ENCODE data around the gene OSBP. TPM values are rescaled to one million over a fixed set of nuclear protein-coding genes. Genes with fewer than 3 reads are reported as not detected.
A peak's percentile ranks its signal among the peaks of the same experiment; 100 is the strongest.

Gene OSBP
- total RNA-seq, 2 experiments from 2014 or later = 54.9 to 58.2 TPM

DNA sequence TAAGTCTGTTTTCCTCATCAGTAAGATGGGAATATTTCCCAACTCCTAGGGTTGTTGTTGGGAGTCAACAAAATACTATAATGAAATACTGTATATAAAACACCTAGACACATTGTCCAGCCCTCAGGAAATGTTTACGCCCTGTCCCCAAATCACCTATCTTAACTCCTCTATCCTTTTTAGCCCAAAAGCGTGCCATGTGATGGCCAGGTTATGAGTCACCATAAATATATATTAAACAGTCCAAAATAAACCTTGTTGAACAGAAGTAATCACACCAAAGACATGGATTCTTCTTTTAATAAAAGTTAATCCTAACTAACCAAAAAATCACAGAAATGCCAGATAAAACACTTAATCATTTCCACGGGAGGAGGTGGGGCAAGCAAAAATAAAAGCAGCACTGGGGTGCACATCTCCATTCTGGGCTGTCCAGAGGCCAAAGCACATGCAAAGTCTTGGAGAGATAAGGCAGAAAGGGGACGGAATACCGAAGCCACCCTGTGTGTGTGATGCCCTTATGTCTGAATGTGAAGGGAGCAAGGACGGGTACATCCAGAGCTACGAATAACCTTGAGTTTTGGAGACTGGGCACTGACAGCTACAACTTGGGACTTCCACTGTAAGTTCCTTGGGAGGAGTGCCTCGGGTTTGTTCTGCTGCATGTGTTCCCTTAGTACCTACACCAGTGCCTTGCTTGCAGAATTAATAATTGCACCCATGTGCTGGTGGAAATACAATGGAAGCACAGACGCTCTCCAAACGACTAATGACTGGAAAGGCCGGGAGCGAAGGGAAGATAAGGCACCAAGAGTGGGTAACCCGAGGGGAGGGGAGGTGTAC, 1.1 kb downstream of the OSBP start:
- TF ChIP-seq, protein P1, sequence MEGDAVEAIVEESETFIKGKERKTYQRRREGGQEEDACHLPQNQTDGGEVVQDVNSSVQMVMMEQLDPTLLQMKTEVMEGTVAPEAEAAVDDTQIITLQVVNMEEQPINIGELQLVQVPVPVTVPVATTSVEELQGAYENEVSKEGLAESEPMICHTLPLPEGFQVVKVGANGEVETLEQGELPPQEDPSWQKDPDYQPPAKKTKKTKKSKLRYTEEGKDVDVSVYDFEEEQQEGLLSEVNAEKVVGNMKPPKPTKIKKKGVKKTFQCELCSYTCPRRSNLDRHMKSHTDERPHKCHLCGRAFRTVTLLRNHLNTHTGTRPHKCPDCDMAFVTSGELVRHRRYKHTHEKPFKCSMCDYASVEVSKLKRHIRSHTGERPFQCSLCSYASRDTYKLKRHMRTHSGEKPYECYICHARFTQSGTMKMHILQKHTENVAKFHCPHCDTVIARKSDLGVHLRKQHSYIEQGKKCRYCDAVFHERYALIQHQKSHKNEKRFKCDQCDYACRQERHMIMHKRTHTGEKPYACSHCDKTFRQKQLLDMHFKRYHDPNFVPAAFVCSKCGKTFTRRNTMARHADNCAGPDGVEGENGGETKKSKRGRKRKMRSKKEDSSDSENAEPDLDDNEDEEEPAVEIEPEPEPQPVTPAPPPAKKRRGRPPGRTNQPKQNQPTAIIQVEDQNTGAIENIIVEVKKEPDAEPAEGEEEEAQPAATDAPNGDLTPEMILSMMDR (IDR thresholded peaks at IDR 0.05) = no peak
- no peaks in the 10 kb centered on the region for H3K9me3 Mint-ChIP-seq
- peaks cover 55% of the 10 kb centered on the region for H3K4me1 Mint-ChIP-seq (ENCODE audit: low read depth)
- peak overlapping the region; percentile 77 for H3K27ac Mint-ChIP-seq
- peaks cover 43% of the 10 kb centered on the region for H3K36me3 Mint-ChIP-seq (ENCODE audit: low read depth)
- Histone ChIP-seq H3K27me3 (ENCODE audit: control insufficient read depth in 1 of 2, insufficient read depth in 2 of 2, low read length in 2 of 2) (no peaks in the 10 kb centered on the region), H3K4me1 (ENCODE audit: insufficient read depth, low read length) (peaks cover 22% of the 10 kb centered on the region), H3K27ac (ENCODE audit: low read depth in 1 of 2, low read length in 2 of 2) (peak overlapping the region; percentile 73 to 89), H3K4me3 (ENCODE audit: low read length) (peak overlapping the region; percentile 68), H3K36me3 (ENCODE audit: insufficient read depth, low read length) (peaks cover 20% of the 10 kb centered on the region), H3K9me3 (ENCODE audit: control insufficient read depth in 1 of 2, insufficient read depth in 1 of 2, low read length in 2 of 2) (no peaks in the 10 kb centered on the region)
- no peak for ATAC-seq (ENCODE audit: poor library complexity)
- no peak for DNase-seq
- ChIA-PET POLR2A (interaction anchor here (0.9 to 3.8 kb wide), 15 partner anchors 11 to 196 kb away, joined by 3 to 130 read pairs (median 9); partner anchors contain the start of genes MRPL16 and PATL1), CTCF (interaction anchor here (1.4 to 2.8 kb wide), 3 partner anchors 49 to 77 kb away, joined by 3 to 9 read pairs (median 9); no protein-coding TSS in a partner anchor)
- intact Hi-C loops (cut with DNase I, micrococcal nuclease) = loop anchor here (5.0 to 10.0 kb wide), 4 partner anchors 62 to 1040 kb away; partner anchors contain the start of genes LPXN (in 1 of the 2) and ZFP91 (in 1 of the 2)
- no peaks in the 10 kb centered on the region for H3K27me3 Mint-ChIP-seq
- peak overlapping the region; percentile 96 for H3K4me3 Mint-ChIP-seq

DNA sequence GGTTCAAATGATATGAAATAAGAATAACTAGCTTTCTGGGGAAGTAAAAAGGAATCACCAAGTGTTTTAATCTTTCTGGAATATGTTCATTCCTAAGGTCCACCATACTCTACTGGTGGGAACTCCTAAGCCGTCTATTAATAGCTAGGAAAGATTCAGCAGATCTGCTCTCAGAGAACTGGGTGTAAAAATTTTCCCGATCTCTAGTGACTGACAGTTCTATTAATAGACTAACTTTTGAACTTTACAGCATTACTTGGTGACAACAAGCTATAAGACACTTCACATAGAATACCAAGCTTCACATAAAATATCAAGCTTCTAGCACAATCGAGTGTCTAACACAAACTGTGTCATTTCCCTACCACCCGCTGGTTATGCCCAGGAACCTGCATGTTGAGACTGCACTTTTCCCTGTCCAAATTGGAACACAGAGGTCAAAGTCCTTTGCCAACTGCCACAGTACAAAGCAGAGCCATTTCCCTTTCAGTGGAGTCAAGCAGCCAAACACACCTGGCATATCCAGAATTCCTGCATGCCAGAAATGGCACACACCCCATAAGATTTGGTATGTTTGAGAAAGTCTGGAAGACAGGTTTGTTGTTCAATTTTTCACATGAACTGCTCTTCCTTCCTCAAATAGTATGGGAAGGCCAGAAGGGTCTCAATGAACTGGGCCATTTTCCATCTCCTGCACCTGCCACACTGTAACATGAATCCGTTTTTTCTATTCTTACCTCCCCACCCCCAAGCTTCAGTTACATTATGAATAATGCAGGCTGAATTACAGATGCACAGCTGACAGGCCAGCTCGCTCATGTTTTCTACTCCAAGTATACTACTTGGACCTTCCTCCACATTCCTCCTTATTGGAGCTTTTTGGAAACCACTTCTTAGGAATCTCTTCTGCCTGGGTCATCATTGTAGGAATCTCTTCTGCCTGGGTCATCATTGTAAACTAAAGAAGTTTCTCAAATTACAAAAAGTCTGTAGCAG, 3.7 kb downstream of the OSBP start:
- no peak overlapping the region for H3K4me3 ChIP-seq (ENCODE audit: low read length)
- Mint-ChIP-seq H3K9me3 (no peaks in the 10 kb centered on the region), H3K4me1 (ENCODE audit: low read depth) (peaks cover 74% of the 10 kb centered on the region), H3K36me3 (ENCODE audit: low read depth) (peaks cover 70% of the 10 kb centered on the region), H3K27ac (no peak overlapping the region), H3K27me3 (no peaks in the 10 kb centered on the region), H3K4me3 (peak overlapping the region; percentile 96)
- H3K27me3 ChIP-seq (ENCODE audit: control insufficient read depth in 1 of 2, insufficient read depth in 2 of 2, low read length in 2 of 2) = no peaks in the 10 kb centered on the region
- H3K9me3 ChIP-seq (ENCODE audit: control insufficient read depth in 1 of 2, insufficient read depth in 1 of 2, low read length in 2 of 2) = no peaks in the 10 kb centered on the region
- H3K27ac ChIP-seq (ENCODE audit: low read depth in 1 of 2, low read length in 2 of 2) = no peak overlapping the region
- CTCF ChIA-PET = interaction anchor here (1.3 kb wide), 1 partner anchor 75 kb away, joined by 7 read pairs; no protein-coding TSS in a partner anchor
- intact Hi-C loops (cut with DNase I, micrococcal nuclease) = loop anchor here (5.0 to 10.0 kb wide), 2 partner anchors 60 to 1037 kb away; partner anchors contain the start of genes LPXN (in 1 of the 2) and ZFP91 (in 1 of the 2)
- TF ChIP-seq, protein P1 (IDR thresholded peaks at IDR 0.05) = no peak
- peaks cover 22% of the 10 kb centered on the region for H3K4me1 ChIP-seq (ENCODE audit: insufficient read depth, low read length)
- ATAC-seq (ENCODE audit: poor library complexity) = no peak
- POLR2A ChIA-PET = interaction anchor here (1.0 to 1.2 kb wide), 2 partner anchors 46 to 51 kb away, joined by 4 read pairs; no protein-coding TSS in a partner anchor
- H3K36me3 ChIP-seq (ENCODE audit: insufficient read depth, low read length) = peaks cover 46% of the 10 kb centered on the region
- DNase-seq = no peak

DNA sequence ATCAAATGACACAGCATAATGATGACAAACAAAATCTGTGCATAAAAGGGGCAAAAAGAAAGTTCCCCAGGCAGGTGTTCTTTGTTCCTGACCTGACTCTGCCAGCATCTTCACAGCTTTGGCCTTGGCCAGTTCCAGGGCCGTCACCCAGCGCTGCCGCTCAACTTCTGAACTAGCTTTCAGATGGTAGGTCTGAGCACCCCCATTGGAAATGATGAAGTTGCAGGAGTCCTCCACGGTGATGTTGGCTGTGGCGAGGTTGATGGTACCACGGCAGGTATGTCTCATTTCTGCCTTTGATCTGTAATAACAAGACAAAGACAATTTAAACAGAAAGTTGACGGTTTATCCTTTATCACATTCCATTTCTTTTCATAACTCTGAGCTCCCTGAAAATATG, 5.3 kb downstream of the OSBP start:
- no peak overlapping the region for H3K4me3 Mint-ChIP-seq
- intact Hi-C loops (cut with DNase I, micrococcal nuclease) = loop anchor here (5.0 to 10.0 kb wide), 2 partner anchors 58 to 1035 kb away; partner anchors contain the start of genes LPXN (in 1 of the 2) and ZFP91 (in 1 of the 2)
- H3K36me3 Mint-ChIP-seq (ENCODE audit: low read depth) = peaks cover 85% of the 10 kb centered on the region

More for the DNA sequence above, 5.3 kb downstream of the OSBP start:
- Histone ChIP-seq H3K4me3 (ENCODE audit: low read length) (no peak overlapping the region), H3K27ac (ENCODE audit: low read depth in 1 of 2, low read length in 2 of 2) (no peak overlapping the region), H3K36me3 (ENCODE audit: insufficient read depth, low read length) (peaks cover 62% of the 10 kb centered on the region), H3K27me3 (ENCODE audit: control insufficient read depth in 1 of 2, insufficient read depth in 2 of 2, low read length in 2 of 2) (no peaks in the 10 kb centered on the region), H3K4me1 (ENCODE audit: insufficient read depth, low read length) (peaks cover 17% of the 10 kb centered on the region), H3K9me3 (ENCODE audit: control insufficient read depth in 1 of 2, insufficient read depth in 1 of 2, low read length in 2 of 2) (no peaks in the 10 kb centered on the region)
- peaks cover 80% of the 10 kb centered on the region for H3K4me1 Mint-ChIP-seq (ENCODE audit: low read depth)
- DNase-seq = no peak
- ChIA-PET POLR2A (no interaction called here), CTCF (no interaction called here)
- no peak overlapping the region for H3K27ac Mint-ChIP-seq
- no peak for ATAC-seq (ENCODE audit: poor library complexity)
- no peaks in the 10 kb centered on the region for H3K9me3 Mint-ChIP-seq
- TF ChIP-seq, protein P1 (IDR thresholded peaks at IDR 0.05) = no peak
- H3K27me3 Mint-ChIP-seq = no peaks in the 10 kb centered on the region
